Measurements from ENCODE around the gene CFDP1. TPM values are rescaled to one million over a fixed set of nuclear protein-coding genes. Genes with fewer than 3 reads are reported as not detected.

The CFDP1 gene
- total and polyA plus RNA-seq, 2 donors (not counting 3 experiments of a cell fraction or from before 2014, with no cell fraction given): 17.8 to 53.8 TPM

GRCh38 chr16:75343286-75343685 is 90.0 kb downstream of the CFDP1 start:
- dilution Hi-C loops (cut with MboI; ENCODE audit: extremely low pct_ligation_motif_present, low sequenced_read_pairs): no loop called here

GRCh38 chr16:75342308-75342811 is 90.9 kb downstream of the CFDP1 start:
- ChIA-PET POLR2A (interaction anchor here (0.6 to 3.8 kb wide), 6 partner anchors 20 to 96 kb away, joined by 3 to 22 read pairs (median 4); no protein-coding TSS in a partner anchor), CTCF (interaction anchor here (0.7 to 4.7 kb wide), 11 partner anchors 9 to 108 kb away, joined by 3 to 48 read pairs (median 6); partner anchors contain the start of gene BCAR1)
- no peaks in the 10 kb centered on the region for H3K79me2 ChIP-seq (ENCODE audit: control insufficient read depth, insufficient read depth, low read length)
- H3K4me2 ChIP-seq (ENCODE audit: insufficient read depth, low read length): peak overlapping the region; percentile 86
- no peaks in the 10 kb centered on the region for H4K20me1 ChIP-seq (replicated peaks; ENCODE audit: control insufficient read depth, extremely low read depth, insufficient read depth, low read length)
- no peaks in the 10 kb centered on the region for H3K9me3 ChIP-seq (replicated peaks; ENCODE audit: control insufficient read depth, insufficient read depth, low read length)
- H3K4me1 ChIP-seq (ENCODE audit: control insufficient read depth, extremely low read depth, insufficient read depth, low read length): peaks cover 58% of the 10 kb centered on the region
- peak overlapping the region; percentile 100 for H3K27ac ChIP-seq (ENCODE audit: insufficient read depth, low read depth, low read length)
- no peaks in the 10 kb centered on the region for H3K9me1 ChIP-seq (replicated peaks; ENCODE audit: control insufficient read depth, extremely low read depth, insufficient read depth, low read length)
- H3K36me3 ChIP-seq (ENCODE audit: control insufficient read depth in 2 of 2, extremely low read depth in 1 of 2, insufficient read depth in 2 of 2, low read length in 2 of 2): no peaks in the 10 kb centered on the region
- H3K27me3 ChIP-seq (ENCODE audit: control insufficient read depth in 2 of 2, insufficient read depth in 2 of 2, low read length in 2 of 2): no peaks in the 10 kb centered on the region
- DNase-seq (ENCODE audit: low read depth, low spot score) (peak; percentile 99), FAIRE-seq (peak; percentile 93)
- TF ChIP-seq EZH2 (IDR thresholded peaks at IDR 0.05; ENCODE audit: borderline replicate concordance, low read depth, low read length, severe bottlenecking) (no peak), FOS (IDR thresholded peaks at IDR 0.05; ENCODE audit: borderline replicate concordance, insufficient read depth, low read length) (peak; percentile 98), CTCF (IDR thresholded peaks at IDR 0.05; ENCODE audit: extremely low read depth in 1 of 2, insufficient read depth in 1 of 2, low read depth in 1 of 2, low read length in 2 of 2) (no peak), MYC (IDR thresholded peaks at IDR 0.05; ENCODE audit: low read depth, low read length) (peak; percentile 58), POLR2AphosphoS5 (IDR thresholded peaks at IDR 0.05; ENCODE audit: insufficient read depth, low read depth, low read length) (peak; percentile 94), GATA2 (IDR thresholded peaks at IDR 0.05; ENCODE audit: insufficient read depth, insufficient read length, low read depth, low read length) (peak; percentile 87), JUN (IDR thresholded peaks at IDR 0.05; ENCODE audit: borderline replicate concordance, insufficient read depth, insufficient read length, low read depth) (peak; percentile 88), POLR2A (IDR thresholded peaks at IDR 0.05; ENCODE audit: low read depth, low read length) (peak; percentile 55), MAX (IDR thresholded peaks at IDR 0.05; ENCODE audit: insufficient read depth, insufficient read length) (peak; percentile 77)
- peak overlapping the region; percentile 93 for H3K9ac ChIP-seq (replicated peaks; ENCODE audit: extremely low read depth, insufficient read depth, low read length)
- intact Hi-C loops (cut with micrococcal nuclease): loop anchor here (1.0 kb wide), 6 partner anchors 9 to 97 kb away; no protein-coding TSS in a partner anchor
- no peak overlapping the region for H3K4me3 ChIP-seq (replicated peaks in 1 of 3; ENCODE audit: insufficient read depth in 1 of 3, low read depth in 1 of 3, low read length in 3 of 3)
- no peak overlapping the region for H2AFZ ChIP-seq (ENCODE audit: low read depth, low read length)
- dilution Hi-C loops (cut with MboI; ENCODE audit: extremely low pct_ligation_motif_present, low sequenced_read_pairs): no loop called here
- BruUV-seq (replicated peaks): no TSS peak

More at GRCh38 chr16:75343286-75343685, 90.0 kb downstream of the CFDP1 start:
- TF ChIP-seq JUN (IDR thresholded peaks at IDR 0.05; ENCODE audit: borderline replicate concordance, insufficient read depth, insufficient read length, low read depth) (no peak), MAX (IDR thresholded peaks at IDR 0.05; ENCODE audit: insufficient read depth, insufficient read length) (no peak)
- no TSS peak for BruUV-seq (replicated peaks)
- ChIA-PET CTCF (interaction anchor here (0.7 to 4.7 kb wide), 12 partner anchors 34 to 109 kb away, joined by 3 to 48 read pairs (median 5); partner anchors contain the start of gene BCAR1), POLR2A (interaction anchor here (0.9 to 3.8 kb wide), 4 partner anchors 37 to 42 kb away, joined by 3 to 22 read pairs (median 3); no protein-coding TSS in a partner anchor)
- Histone ChIP-seq H4K20me1 (replicated peaks; ENCODE audit: control insufficient read depth, extremely low read depth, insufficient read depth, low read length) (no peaks in the 10 kb centered on the region), H3K4me2 (ENCODE audit: insufficient read depth, low read length) (peak overlapping the region; percentile 14), H3K79me2 (ENCODE audit: control insufficient read depth, insufficient read depth, low read length) (no peaks in the 10 kb centered on the region), H3K27ac (ENCODE audit: insufficient read depth, low read depth, low read length) (peak overlapping the region; percentile 100), H3K4me3 (replicated peaks in 1 of 3; ENCODE audit: insufficient read depth in 1 of 3, low read depth in 1 of 3, low read length in 3 of 3) (no peak overlapping the region), H3K9ac (replicated peaks; ENCODE audit: extremely low read depth, insufficient read depth, low read length) (peak overlapping the region; percentile 93), H3K9me1 (replicated peaks; ENCODE audit: control insufficient read depth, extremely low read depth, insufficient read depth, low read length) (no peaks in the 10 kb centered on the region), H3K9me3 (replicated peaks; ENCODE audit: control insufficient read depth, insufficient read depth, low read length) (no peaks in the 10 kb centered on the region), H2AFZ (ENCODE audit: low read depth, low read length) (no peak overlapping the region), H3K27me3 (ENCODE audit: control insufficient read depth in 2 of 2, insufficient read depth in 2 of 2, low read length in 2 of 2) (no peaks in the 10 kb centered on the region), H3K4me1 (ENCODE audit: control insufficient read depth, extremely low read depth, insufficient read depth, low read length) (peaks cover 58% of the 10 kb centered on the region), H3K36me3 (ENCODE audit: control insufficient read depth in 2 of 2, extremely low read depth in 1 of 2, insufficient read depth in 2 of 2, low read length in 2 of 2) (no peaks in the 10 kb centered on the region)
- no peak for FAIRE-seq
- intact Hi-C loops (cut with micrococcal nuclease): no loop called here
- peak; percentile 75 for DNase-seq (ENCODE audit: low read depth, low spot score)
